ENCODE results near the gene ASS1.

DNA sequence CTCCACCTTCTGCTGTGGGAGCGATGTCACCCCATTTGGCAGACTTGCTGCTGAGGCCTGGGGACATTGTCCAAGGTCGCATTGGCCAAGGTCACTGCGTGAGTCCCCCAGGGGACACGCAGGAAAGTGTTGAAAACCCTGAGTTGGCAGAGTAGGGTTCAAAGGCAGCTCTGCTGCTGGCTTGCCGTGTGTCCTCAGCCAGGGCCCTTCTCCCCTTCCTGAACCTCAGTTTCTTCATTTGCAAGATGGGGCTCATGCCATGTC lies 14.0 kb downstream of the ASS1 start:
- TF ChIP-seq POLR2A (IDR thresholded peaks at IDR 0.05) = no peak
- TF ChIP-seq, protein P1, sequence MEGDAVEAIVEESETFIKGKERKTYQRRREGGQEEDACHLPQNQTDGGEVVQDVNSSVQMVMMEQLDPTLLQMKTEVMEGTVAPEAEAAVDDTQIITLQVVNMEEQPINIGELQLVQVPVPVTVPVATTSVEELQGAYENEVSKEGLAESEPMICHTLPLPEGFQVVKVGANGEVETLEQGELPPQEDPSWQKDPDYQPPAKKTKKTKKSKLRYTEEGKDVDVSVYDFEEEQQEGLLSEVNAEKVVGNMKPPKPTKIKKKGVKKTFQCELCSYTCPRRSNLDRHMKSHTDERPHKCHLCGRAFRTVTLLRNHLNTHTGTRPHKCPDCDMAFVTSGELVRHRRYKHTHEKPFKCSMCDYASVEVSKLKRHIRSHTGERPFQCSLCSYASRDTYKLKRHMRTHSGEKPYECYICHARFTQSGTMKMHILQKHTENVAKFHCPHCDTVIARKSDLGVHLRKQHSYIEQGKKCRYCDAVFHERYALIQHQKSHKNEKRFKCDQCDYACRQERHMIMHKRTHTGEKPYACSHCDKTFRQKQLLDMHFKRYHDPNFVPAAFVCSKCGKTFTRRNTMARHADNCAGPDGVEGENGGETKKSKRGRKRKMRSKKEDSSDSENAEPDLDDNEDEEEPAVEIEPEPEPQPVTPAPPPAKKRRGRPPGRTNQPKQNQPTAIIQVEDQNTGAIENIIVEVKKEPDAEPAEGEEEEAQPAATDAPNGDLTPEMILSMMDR (IDR thresholded peaks at IDR 0.05) = no peak

All from Peyer's patch (tissue), 4 donors.